ENCODE results near the gene SCNN1B. TPM values are rescaled to one million over a fixed set of nuclear protein-coding genes. Genes with fewer than 3 reads are reported as not detected.
"Not testable (repeated sequence)": the region's sequence is repeated elsewhere in the genome, so short reads cannot be mapped to it uniquely, and the experiment has no call there.

SCNN1B gene
- polyA plus RNA-seq, 1 experiment = not detected

DNA sequence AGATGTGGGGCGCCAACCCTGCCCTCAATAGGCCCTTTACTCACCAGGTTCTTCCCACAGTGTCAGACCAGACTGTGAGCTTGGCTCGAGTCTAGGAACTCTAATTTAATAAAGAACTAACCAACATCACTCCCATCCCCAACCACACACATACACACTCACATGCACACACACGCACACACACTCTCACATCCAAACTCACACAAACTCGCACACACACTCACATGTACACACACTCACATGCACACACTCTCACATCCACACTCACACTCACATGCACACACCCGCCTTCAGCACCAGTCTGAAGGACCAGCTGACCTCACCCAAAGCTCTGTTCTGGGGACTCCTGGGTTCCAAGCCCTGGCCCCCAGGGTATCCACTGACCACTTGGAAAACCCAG is 87.1 kb downstream of the SCNN1B start:
- CTCF ChIA-PET = interaction anchor here (0.7 to 1.1 kb wide), 2 partner anchors 36 to 47 kb away, joined by 3 read pairs; no protein-coding TSS in a partner anchor
- no peak for DNase-seq (ENCODE audit: low read depth, low spot score)
- POLR2A ChIA-PET = no interaction called here
- no peak for TF ChIP-seq CTCF (IDR thresholded peaks at IDR 0.05; ENCODE audit: low read depth, low read length)
- H3K9me3 ChIP-seq (ENCODE audit: control insufficient read depth, insufficient read depth, low read length) = no peaks in the 10 kb centered on the region
- H3K4me3 ChIP-seq (ENCODE audit: low read depth, low read length) = no peak overlapping the region
- H3K27ac ChIP-seq (ENCODE audit: low read depth, low read length) = no peak overlapping the region
- no peaks in the 10 kb centered on the region for H3K27me3 ChIP-seq (ENCODE audit: control insufficient read depth, insufficient read depth, low read length)

- H3K4me3 ChIP-seq (ENCODE audit: low read depth, low read length); H3K9me3 ChIP-seq (ENCODE audit: control insufficient read depth, insufficient read depth, low read length); DNase-seq (ENCODE audit: low read depth, low spot score); POLR2A ChIA-PET; H3K27ac ChIP-seq (ENCODE audit: low read depth, low read length); H3K27me3 ChIP-seq (ENCODE audit: control insufficient read depth, insufficient read depth, low read length): not testable (repeated sequence)
- CTCF ChIA-PET = interaction anchor here (1.1 kb wide), 1 partner anchor 46 kb away, joined by 3 read pairs; no protein-coding TSS in a partner anchor
Observed at GRCh38 chr16:23389936-23390335, 87.8 kb downstream of the SCNN1B start.

GRCh38 chr16:23391381-23392222 is 89.5 kb downstream of the SCNN1B start:
- ChIA-PET POLR2A (no interaction called here), CTCF (interaction anchor here (2.4 kb wide), 1 partner anchor 44 kb away, joined by 9 read pairs; no protein-coding TSS in a partner anchor)
- no peak for TF ChIP-seq CTCF (IDR thresholded peaks at IDR 0.05; ENCODE audit: low read depth, low read length)
- no peak for DNase-seq (ENCODE audit: low read depth, low spot score)
- H3K27ac ChIP-seq (ENCODE audit: low read depth, low read length) = no peak overlapping the region
- no peak overlapping the region for H3K4me3 ChIP-seq (ENCODE audit: low read depth, low read length)
- no peaks in the 10 kb centered on the region for H3K9me3 ChIP-seq (ENCODE audit: control insufficient read depth, insufficient read depth, low read length)
- H3K27me3 ChIP-seq (ENCODE audit: control insufficient read depth, insufficient read depth, low read length) = no peaks in the 10 kb centered on the region

- TF ChIP-seq CTCF (IDR thresholded peaks at IDR 0.05; ENCODE audit: low read depth, low read length) = no peak
- H3K27me3 ChIP-seq (ENCODE audit: control insufficient read depth, insufficient read depth, low read length) = no peaks in the 10 kb centered on the region
- DNase-seq (ENCODE audit: low read depth, low spot score) = no peak
- no peaks in the 10 kb centered on the region for H3K9me3 ChIP-seq (ENCODE audit: control insufficient read depth, insufficient read depth, low read length)
- no peak overlapping the region for H3K4me3 ChIP-seq (ENCODE audit: low read depth, low read length)
- H3K27ac ChIP-seq (ENCODE audit: low read depth, low read length) = no peak overlapping the region
- ChIA-PET CTCF (interaction anchor here (2.4 kb wide), 1 partner anchor 44 kb away, joined by 9 read pairs; no protein-coding TSS in a partner anchor), POLR2A (no interaction called here)
Observed at GRCh38 chr16:23392223-23392600, 90.1 kb downstream of the SCNN1B start.

GRCh38 chr16:23394141-23394831 is 92.2 kb downstream of the SCNN1B start:
- TF ChIP-seq CTCF (IDR thresholded peaks at IDR 0.05; ENCODE audit: low read depth, low read length) = no peak
- ChIA-PET POLR2A (no interaction called here), CTCF (no interaction called here)
- no peak for DNase-seq (ENCODE audit: low read depth, low spot score)
- Histone ChIP-seq H3K27ac (ENCODE audit: low read depth, low read length) (no peak overlapping the region), H3K27me3 (ENCODE audit: control insufficient read depth, insufficient read depth, low read length) (no peaks in the 10 kb centered on the region), H3K4me3 (ENCODE audit: low read depth, low read length) (no peak overlapping the region), H3K9me3 (ENCODE audit: control insufficient read depth, insufficient read depth, low read length) (no peaks in the 10 kb centered on the region)
